GM23338 (cell line): Measurements from ENCODE around the gene EML1.

Experiments used
- EZH2 ChIP-seq: fragments of 200-600 bp; sonication (generic); IDR thresholded peaks from one replicate; pipeline ENCODE4 v1.8.0; 2017; ENCODE audit warnings: antibody characterized with exemption, mild to moderate bottlenecking, low read depth; ENCODE audit not compliant: unreplicated experiment
- JUNB ChIP-seq: IDR thresholded peaks from one replicate; pipeline ENCODE4 v1.6.1; 2016; ENCODE audit warnings: antibody characterized with exemption; ENCODE audit not compliant: unreplicated experiment
- NANOG ChIP-seq: IDR thresholded peaks from 2 replicates; pipeline ENCODE4 v1.6.1; 2016; ENCODE audit warnings: antibody characterized with exemption, borderline replicate concordance
- POLR2AphosphoS5 ChIP-seq: IDR thresholded peaks from 2 replicates; pipeline ENCODE4 v1.6.1; 2016; ENCODE audit warnings: antibody characterized with exemption, low read depth
- TF ChIP-seq, protein P1 (sequence below), 2 experiments: fragments of 200-600 bp in 1 of 2; sonication (generic) in 1 of 2; conservative IDR thresholded peaks; 2 replicates each; pipeline versions ENCODE4 v1.5.1 to v1.6.1; 2016 to 2017; ENCODE audit warnings: antibody characterized with exemption in 2 of 2, low read depth in 2 of 2, mild to moderate bottlenecking in 2 of 2, moderate library complexity in 1 of 2

DNA sequence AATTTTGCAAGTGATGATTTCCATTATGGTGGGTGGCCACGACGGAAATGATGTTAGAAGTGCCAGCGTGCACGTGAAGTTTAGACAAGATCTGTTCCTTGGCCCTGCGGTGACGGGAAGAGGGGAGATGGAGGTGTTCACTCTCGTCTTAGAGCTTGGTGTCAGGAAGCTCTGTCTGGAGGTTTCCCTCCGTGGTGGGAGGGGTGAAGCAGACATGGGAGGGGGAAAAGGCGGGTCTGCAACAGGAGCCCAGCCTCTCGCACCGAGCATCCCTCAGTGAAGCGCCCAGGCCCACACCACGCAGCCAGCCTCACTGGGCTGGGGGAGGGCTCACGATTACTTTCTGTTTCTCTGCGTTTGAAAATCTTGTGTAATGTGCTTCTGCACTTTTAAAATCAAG, 26.3 kb downstream of the EML1 start:
- TF ChIP-seq EZH2 (no peak), POLR2AphosphoS5 (no peak), NANOG (no peak), JUNB (no peak)
- TF ChIP-seq, protein P1, sequence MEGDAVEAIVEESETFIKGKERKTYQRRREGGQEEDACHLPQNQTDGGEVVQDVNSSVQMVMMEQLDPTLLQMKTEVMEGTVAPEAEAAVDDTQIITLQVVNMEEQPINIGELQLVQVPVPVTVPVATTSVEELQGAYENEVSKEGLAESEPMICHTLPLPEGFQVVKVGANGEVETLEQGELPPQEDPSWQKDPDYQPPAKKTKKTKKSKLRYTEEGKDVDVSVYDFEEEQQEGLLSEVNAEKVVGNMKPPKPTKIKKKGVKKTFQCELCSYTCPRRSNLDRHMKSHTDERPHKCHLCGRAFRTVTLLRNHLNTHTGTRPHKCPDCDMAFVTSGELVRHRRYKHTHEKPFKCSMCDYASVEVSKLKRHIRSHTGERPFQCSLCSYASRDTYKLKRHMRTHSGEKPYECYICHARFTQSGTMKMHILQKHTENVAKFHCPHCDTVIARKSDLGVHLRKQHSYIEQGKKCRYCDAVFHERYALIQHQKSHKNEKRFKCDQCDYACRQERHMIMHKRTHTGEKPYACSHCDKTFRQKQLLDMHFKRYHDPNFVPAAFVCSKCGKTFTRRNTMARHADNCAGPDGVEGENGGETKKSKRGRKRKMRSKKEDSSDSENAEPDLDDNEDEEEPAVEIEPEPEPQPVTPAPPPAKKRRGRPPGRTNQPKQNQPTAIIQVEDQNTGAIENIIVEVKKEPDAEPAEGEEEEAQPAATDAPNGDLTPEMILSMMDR (conservative IDR thresholded peaks at IDR 0.05; ENCODE audit: low read depth in 2 of 2): no peak
